BLaER1 (cell line): ENCODE results near the gene CHRNA7.
A peak's percentile ranks its signal among the peaks of the same experiment; 100 is the strongest.

ENCODE experiments used
- H3K27ac ChIP-seq: shearing (Covaris generic); formaldehyde crosslinking; 2 replicates; pipeline ENCODE4 v1.8.1; 2022
- H3K27me3 ChIP-seq: shearing (Covaris generic); formaldehyde crosslinking; 2 replicates; pipeline ENCODE4 v1.8.1; 2022
- H3K36me3 ChIP-seq: shearing (Covaris generic); formaldehyde crosslinking; 2 replicates; pipeline ENCODE4 v1.8.1; 2022
- H3K4me1 ChIP-seq: shearing (Covaris generic); formaldehyde crosslinking; 2 replicates; pipeline ENCODE4 v1.8.1; 2022
- H3K4me2 ChIP-seq: shearing (Covaris generic); formaldehyde crosslinking; 2 replicates; pipeline ENCODE4 v1.8.1; 2022
- H3K4me3 ChIP-seq: shearing (Covaris generic); formaldehyde crosslinking; 2 replicates; pipeline ENCODE4 v1.8.1; 2022
- H3K9ac ChIP-seq: shearing (Covaris generic); formaldehyde crosslinking; 2 replicates; pipeline ENCODE4 v1.8.1; 2022
- H3K9me3 ChIP-seq: shearing (Covaris generic); formaldehyde crosslinking; 2 replicates; pipeline ENCODE4 v1.8.1; 2022
- H4K20me1 ChIP-seq: shearing (Covaris generic); formaldehyde crosslinking; 2 replicates; pipeline ENCODE4 v1.8.1; 2022
- Cebpa-rat ChIP-seq: shearing (Covaris generic); IDR thresholded peaks from 2 replicates; pipeline ENCODE4 v1.8.1; 2022

Gene CHRNA7

GRCh38 chr15:32104061-32104995 lies 74.0 kb downstream of the CHRNA7 start:
- H3K9ac ChIP-seq = no peak overlapping the region
- H3K4me1 ChIP-seq = peaks cover 44% of the 10 kb centered on the region
- no peaks in the 10 kb centered on the region for H3K27me3 ChIP-seq
- no peak overlapping the region for H3K27ac ChIP-seq
- H3K4me3 ChIP-seq = no peak overlapping the region
- no peak for TF ChIP-seq Cebpa-rat
- H3K9me3 ChIP-seq = no peaks in the 10 kb centered on the region
- peak overlapping the region; percentile 81 for H3K4me2 ChIP-seq
- H3K36me3 ChIP-seq = no peaks in the 10 kb centered on the region
- no peaks in the 10 kb centered on the region for H4K20me1 ChIP-seq

GRCh38 chr15:32105258-32106241 lies 75.2 kb downstream of the CHRNA7 start:
- H4K20me1 ChIP-seq = no peaks in the 10 kb centered on the region
- H3K27me3 ChIP-seq = no peaks in the 10 kb centered on the region
- peaks cover 44% of the 10 kb centered on the region for H3K4me1 ChIP-seq
- H3K4me2 ChIP-seq = peak overlapping the region; percentile 81
- no peak overlapping the region for H3K4me3 ChIP-seq
- H3K36me3 ChIP-seq = no peaks in the 10 kb centered on the region
- H3K9ac ChIP-seq = peak overlapping the region; percentile 52; the same call in 1 of the 2 replicates
- TF ChIP-seq Cebpa-rat = no peak
- peak overlapping the region; percentile 61 for H3K27ac ChIP-seq
- H3K9me3 ChIP-seq = no peaks in the 10 kb centered on the region

GRCh38 chr15:32106401-32107381 lies 76.4 kb downstream of the CHRNA7 start:
- Histone ChIP-seq H3K4me2 (peak overlapping the region; percentile 81), H3K27me3 (no peaks in the 10 kb centered on the region), H4K20me1 (no peaks in the 10 kb centered on the region), H3K9me3 (no peaks in the 10 kb centered on the region), H3K4me1 (peaks cover 44% of the 10 kb centered on the region), H3K36me3 (no peaks in the 10 kb centered on the region), H3K9ac (no peak overlapping the region), H3K4me3 (no peak overlapping the region), H3K27ac (no peak overlapping the region)
- no peak for TF ChIP-seq Cebpa-rat

- H3K4me3 ChIP-seq = no peak overlapping the region
- H3K4me2 ChIP-seq = no peak overlapping the region
- no peaks in the 10 kb centered on the region for H4K20me1 ChIP-seq
- no peak overlapping the region for H3K27ac ChIP-seq
- no peak for TF ChIP-seq Cebpa-rat
- H3K9ac ChIP-seq = no peak overlapping the region
- H3K36me3 ChIP-seq = no peaks in the 10 kb centered on the region
- peaks cover 44% of the 10 kb centered on the region for H3K4me1 ChIP-seq
- H3K9me3 ChIP-seq = no peaks in the 10 kb centered on the region
- H3K27me3 ChIP-seq = no peaks in the 10 kb centered on the region
Measured at GRCh38 chr15:32107477-32108080, 77.3 kb downstream of the CHRNA7 start.

- Histone ChIP-seq H3K27ac (no peak overlapping the region), H4K20me1 (no peaks in the 10 kb centered on the region), H3K9ac (no peak overlapping the region), H3K4me1 (peaks cover 44% of the 10 kb centered on the region), H3K9me3 (no peaks in the 10 kb centered on the region), H3K27me3 (no peaks in the 10 kb centered on the region), H3K4me2 (no peak overlapping the region), H3K4me3 (no peak overlapping the region), H3K36me3 (no peaks in the 10 kb centered on the region)
- no peak for TF ChIP-seq Cebpa-rat
Measured at GRCh38 chr15:32108661-32109060, 78.3 kb downstream of the CHRNA7 start.

GRCh38 chr15:32112101-32112500 lies 81.8 kb downstream of the CHRNA7 start:
- no peak overlapping the region for H3K4me2 ChIP-seq
- TF ChIP-seq Cebpa-rat = no peak

GRCh38 chr15:32113224-32113623 lies 82.9 kb downstream of the CHRNA7 start:
- Histone ChIP-seq H3K27ac (no peak overlapping the region), H3K36me3 (no peaks in the 10 kb centered on the region), H3K4me3 (no peak overlapping the region), H3K9me3 (no peaks in the 10 kb centered on the region), H3K4me2 (no peak overlapping the region), H3K4me1 (peaks cover 28% of the 10 kb centered on the region), H3K9ac (no peak overlapping the region), H3K27me3 (no peaks in the 10 kb centered on the region), H4K20me1 (no peaks in the 10 kb centered on the region)
- TF ChIP-seq Cebpa-rat = no peak

More at GRCh38 chr15:32112101-32112500, 81.8 kb downstream of the CHRNA7 start:
- H3K4me3 ChIP-seq = no peak overlapping the region
- no peak overlapping the region for H3K27ac ChIP-seq
- H3K4me1 ChIP-seq = peaks cover 40% of the 10 kb centered on the region
- no peaks in the 10 kb centered on the region for H3K36me3 ChIP-seq
- no peaks in the 10 kb centered on the region for H4K20me1 ChIP-seq
- H3K9me3 ChIP-seq = no peaks in the 10 kb centered on the region
- no peak overlapping the region for H3K9ac ChIP-seq
- no peaks in the 10 kb centered on the region for H3K27me3 ChIP-seq

GRCh38 chr15:32117122-32117521 lies 86.8 kb downstream of the CHRNA7 start:
- no peak overlapping the region for H3K27ac ChIP-seq
- no peak overlapping the region for H3K4me2 ChIP-seq
- no peaks in the 10 kb centered on the region for H3K9me3 ChIP-seq
- H3K36me3 ChIP-seq = no peaks in the 10 kb centered on the region
- no peak overlapping the region for H3K4me3 ChIP-seq
- H3K9ac ChIP-seq = no peak overlapping the region
- no peaks in the 10 kb centered on the region for H3K27me3 ChIP-seq
- H3K4me1 ChIP-seq = peaks cover 38% of the 10 kb centered on the region
- H4K20me1 ChIP-seq = no peaks in the 10 kb centered on the region
- TF ChIP-seq Cebpa-rat = no peak

- Histone ChIP-seq H3K27ac (no peak overlapping the region), H4K20me1 (no peaks in the 10 kb centered on the region), H3K27me3 (no peaks in the 10 kb centered on the region), H3K4me3 (no peak overlapping the region), H3K36me3 (no peaks in the 10 kb centered on the region), H3K4me2 (no peak overlapping the region), H3K9me3 (no peaks in the 10 kb centered on the region), H3K9ac (no peak overlapping the region), H3K4me1 (peaks cover 36% of the 10 kb centered on the region)
- no peak for TF ChIP-seq Cebpa-rat
Measured at GRCh38 chr15:32119286-32119685, 89.0 kb downstream of the CHRNA7 start.
